Measurements from ENCODE around the gene FTSJ3.
A peak's percentile ranks its signal among the peaks of the same experiment; 100 is the strongest.
"Not testable (repeated sequence)": the region's sequence is repeated elsewhere in the genome, so short reads cannot be mapped to it uniquely, and the experiment has no call there.

FTSJ3 gene, protein sequence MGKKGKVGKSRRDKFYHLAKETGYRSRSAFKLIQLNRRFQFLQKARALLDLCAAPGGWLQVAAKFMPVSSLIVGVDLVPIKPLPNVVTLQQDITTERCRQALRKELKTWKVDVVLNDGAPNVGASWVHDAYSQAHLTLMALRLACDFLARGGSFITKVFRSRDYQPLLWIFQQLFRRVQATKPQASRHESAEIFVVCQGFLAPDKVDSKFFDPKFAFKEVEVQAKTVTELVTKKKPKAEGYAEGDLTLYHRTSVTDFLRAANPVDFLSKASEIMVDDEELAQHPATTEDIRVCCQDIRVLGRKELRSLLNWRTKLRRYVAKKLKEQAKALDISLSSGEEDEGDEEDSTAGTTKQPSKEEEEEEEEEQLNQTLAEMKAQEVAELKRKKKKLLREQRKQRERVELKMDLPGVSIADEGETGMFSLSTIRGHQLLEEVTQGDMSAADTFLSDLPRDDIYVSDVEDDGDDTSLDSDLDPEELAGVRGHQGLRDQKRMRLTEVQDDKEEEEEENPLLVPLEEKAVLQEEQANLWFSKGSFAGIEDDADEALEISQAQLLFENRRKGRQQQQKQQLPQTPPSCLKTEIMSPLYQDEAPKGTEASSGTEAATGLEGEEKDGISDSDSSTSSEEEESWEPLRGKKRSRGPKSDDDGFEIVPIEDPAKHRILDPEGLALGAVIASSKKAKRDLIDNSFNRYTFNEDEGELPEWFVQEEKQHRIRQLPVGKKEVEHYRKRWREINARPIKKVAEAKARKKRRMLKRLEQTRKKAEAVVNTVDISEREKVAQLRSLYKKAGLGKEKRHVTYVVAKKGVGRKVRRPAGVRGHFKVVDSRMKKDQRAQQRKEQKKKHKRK

GRCh38 chr17:63827002-63827800 is at the start of gene FTSJ3, which contains the start of gene PSMC5:
Gene FTSJ3 (minus strand): TSS chr17:63827663. CDS start chr17:63826902, 761 bp downstream.
Gene PSMC5 (plus strand): TSS chr17:63827431. CDS start chr17:63827491, 60 bp downstream.
- peak; percentile 91 to 92 for DNase-seq (ENCODE audit: low read depth in 2 of 2)

DNA sequence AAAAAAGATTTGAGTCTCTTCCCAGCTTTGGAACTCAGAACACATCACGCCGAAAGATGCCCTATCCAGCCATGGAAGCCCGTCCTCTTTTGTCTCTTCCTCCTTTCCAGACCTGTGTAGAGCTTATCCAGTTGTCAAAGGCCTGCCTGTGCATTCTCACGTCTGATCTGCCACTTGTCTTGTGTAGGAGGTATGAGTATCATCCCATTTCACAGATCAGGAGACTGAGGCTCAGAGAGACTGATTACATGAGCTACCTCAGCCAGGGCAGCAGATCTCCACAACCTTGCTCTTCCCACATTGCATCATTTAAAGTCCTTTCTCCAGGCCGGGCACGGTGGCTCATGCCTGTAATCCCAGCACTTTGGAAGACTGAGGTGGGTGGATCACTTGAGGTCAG is 47.2 kb upstream of the FTSJ3 start:
- DNase-seq (ENCODE audit: low read depth in 2 of 2), result not testable (repeated sequence)

DNA sequence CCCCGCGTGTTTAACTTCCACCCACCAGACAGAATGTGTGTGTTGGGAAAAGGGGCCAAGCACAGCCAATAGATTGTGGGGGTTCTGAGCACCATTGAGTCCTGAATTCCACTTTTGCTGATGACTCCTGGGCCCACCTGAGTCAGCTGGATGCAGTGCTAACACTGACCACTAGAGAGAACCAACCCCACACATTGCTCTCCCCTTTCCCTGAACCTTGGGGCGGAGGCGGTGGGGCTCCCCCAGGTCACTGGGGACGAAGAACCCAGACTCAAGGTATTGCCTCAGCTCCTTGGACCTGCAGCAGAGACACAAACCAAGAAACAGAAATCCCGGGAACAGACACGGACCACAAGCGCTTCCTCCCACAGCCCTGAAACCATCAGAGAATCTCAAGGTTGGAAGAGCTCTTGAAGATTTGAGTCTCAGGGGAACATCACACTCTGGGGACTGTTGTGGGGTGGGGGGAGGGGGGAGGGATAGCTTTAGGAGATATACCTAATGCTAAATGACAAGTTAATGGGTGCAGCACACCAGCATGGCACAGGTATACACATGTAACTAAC is 46.7 kb upstream of the FTSJ3 start:
- DNase-seq (ENCODE audit: low read depth in 2 of 2), result not testable (repeated sequence)

GRCh38 chr17:63873577-63873976 is 46.1 kb upstream of the FTSJ3 start, which contains the start of gene CSH2:
Gene CSH2 (minus strand): TSS chr17:63873677. CDS start chr17:63873614, 63 bp downstream.
- DNase-seq (ENCODE audit: low read depth in 2 of 2), result not testable (repeated sequence)

DNA sequence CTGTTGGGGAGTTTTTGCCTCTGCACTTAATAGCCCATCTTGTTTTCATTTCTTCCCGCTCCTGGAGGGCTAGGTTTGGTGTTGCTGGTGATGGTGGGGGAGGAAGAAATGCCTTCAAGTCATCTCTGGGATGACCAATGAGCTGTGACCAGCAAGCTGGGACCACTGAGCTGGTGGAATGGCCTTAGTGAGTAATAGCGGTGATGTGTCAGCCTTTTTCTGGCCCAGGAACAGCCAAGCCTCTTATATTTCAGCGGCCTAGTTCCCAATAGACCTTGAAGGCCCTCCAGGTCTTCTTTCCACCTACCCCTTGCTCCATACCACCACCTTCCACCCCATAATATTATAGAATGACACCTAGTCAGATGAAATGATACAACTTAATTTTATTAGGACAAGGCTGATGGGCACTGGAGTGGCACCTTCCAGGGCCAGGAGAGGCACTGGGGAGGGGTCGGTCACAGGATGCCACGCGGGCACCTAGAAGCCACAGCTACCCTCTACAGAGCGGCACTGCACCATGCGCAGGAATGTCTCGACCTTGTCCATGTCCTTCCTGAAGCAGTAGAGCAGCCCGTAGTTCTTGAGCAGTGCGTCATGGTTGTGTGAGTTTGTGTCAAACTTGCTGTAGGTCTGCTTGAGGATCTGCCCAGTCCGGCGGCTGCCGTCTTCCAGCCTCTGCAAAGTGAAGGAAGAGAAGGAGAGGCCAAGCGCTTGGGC is 44.3 kb upstream of the FTSJ3 start:
- not testable (repeated sequence) for DNase-seq (ENCODE audit: low read depth in 2 of 2)

DNA sequence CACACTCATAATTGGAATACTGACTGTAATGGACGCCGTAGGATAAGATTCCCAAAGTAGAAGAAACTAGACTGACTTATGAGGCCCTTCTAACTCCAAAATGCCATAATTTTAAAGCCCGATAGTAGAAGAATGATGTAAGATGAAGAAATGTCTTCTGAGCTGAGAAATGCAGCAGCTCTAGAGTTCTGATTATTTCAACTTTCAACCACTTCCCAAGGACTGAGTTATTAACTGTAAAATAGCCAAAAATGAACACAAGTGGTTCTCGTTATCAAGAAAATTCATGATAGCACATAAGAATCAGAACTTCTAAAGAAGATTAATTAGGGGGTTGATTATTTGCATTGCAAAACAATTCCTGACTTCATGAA is 42.8 kb upstream of the FTSJ3 start:
- not testable (repeated sequence) for DNase-seq (ENCODE audit: low read depth in 2 of 2)

GRCh38 chr17:63869491-63870291 is 42.2 kb upstream of the FTSJ3 start:
- DNase-seq (ENCODE audit: low read depth in 2 of 2), result not testable (repeated sequence)

DNA sequence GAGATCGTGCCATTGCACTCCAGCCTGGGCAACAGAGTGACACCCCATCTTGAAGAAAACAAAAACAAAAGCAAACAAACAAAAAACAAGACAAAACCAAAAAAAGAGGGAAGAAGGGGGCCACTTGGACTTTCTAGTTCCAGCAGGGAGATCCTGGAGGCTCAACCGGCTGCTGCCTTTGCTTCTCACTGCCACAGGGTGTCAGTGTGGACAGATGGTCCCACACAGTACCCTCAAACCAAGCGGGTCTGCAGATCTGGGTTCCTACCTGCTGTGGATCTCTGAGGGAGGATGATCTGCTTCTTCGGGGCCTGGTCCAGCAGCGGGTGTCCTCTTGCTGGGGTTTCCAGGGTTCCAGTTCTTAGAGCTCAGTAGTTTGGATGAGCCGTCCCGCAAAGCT is 39.2 kb upstream of the FTSJ3 start:
- DNase-seq (ENCODE audit: low read depth in 2 of 2), result not testable (repeated sequence)

DNA sequence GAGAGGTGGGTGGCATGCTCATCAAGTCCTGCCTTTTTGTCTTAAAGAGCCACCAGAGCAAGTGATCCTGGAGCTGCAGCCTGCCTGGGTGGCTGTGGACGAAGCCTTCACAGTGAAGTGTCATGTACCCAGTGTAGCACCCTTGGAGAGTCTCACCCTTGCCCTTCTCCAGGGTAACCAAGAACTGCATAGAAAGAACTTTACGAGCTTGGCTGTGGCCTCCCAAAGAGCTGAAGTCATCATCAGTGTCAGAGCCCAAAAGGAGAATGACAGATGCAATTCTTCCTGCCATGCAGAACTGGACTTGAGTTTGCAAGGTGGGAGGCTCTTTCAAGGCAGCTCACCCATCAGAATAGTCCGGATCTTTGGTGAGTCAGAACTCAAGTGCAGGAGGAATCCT is 31.8 kb upstream of the FTSJ3 start:
- no peak for DNase-seq (ENCODE audit: low read depth in 2 of 2)

- not testable (repeated sequence) for DNase-seq (ENCODE audit: low read depth in 2 of 2)
Observed at GRCh38 chr17:63856425-63856824, 29.0 kb upstream of the FTSJ3 start.

GRCh38 chr17:63855185-63855584 is 27.7 kb upstream of the FTSJ3 start:
- no peak for DNase-seq (ENCODE audit: low read depth in 2 of 2)

DNA sequence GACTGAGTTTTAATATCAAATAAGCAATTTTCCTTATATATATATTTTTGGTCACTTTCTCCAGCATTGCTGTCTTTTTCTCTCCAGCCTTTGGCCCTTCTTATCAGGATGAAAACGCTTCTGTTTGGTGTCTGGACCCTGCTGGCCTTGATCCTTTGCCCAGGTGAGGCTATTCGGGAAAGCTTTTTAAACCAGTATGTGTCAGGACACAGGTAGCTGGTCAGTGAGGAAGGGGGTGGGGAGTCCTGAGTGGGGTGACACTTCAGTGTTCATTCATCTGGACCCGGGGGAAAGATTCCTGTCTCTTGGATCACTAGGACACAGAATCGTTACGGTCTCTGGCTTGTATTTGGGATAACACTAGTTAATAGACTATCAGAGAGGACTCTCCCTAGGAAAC is 27.2 kb upstream of the FTSJ3 start:
- no peak for DNase-seq (ENCODE audit: low read depth in 2 of 2)

DNA sequence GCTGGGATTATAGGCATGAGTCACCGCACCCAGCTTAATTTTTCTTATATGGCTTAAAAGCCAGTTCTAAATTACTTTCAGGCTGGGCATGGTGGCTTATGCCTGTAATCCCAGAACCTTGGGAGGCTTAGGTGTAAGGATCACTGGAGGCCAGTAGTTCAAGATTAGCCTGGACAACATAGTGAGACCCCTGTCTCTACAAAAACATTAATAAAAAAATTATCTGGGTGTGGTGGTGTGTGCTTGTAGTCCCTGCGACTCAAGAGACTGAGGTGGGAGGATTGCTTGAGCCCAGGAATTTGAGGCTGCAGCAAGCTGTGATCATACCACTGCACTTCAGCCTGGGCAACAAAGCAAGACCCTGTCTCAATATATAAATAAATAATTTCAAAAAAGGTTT is 25.8 kb upstream of the FTSJ3 start:
- DNase-seq (ENCODE audit: low read depth in 2 of 2), result no peak

DNA sequence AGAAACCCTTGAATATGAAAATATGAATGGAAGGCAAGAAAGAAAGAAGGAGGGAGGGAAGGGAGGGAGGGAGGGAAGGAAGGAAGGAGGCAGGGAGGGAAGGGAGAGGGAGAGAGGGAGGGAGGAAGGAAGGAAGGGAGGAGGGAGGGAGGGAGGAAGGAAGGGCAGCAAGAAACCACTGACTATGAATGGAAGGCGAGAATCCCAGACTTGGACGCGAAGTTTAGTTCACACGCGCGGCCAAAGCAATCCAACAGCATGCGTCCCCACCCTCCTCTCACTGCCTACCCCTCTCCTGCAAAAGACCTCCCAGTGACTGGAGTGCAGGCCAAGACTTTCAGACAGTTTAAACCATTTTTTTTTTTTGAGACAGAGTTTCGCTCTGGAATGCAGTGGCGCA is 22.9 kb upstream of the FTSJ3 start:
- no peak for DNase-seq (ENCODE audit: low read depth in 2 of 2)

DNA sequence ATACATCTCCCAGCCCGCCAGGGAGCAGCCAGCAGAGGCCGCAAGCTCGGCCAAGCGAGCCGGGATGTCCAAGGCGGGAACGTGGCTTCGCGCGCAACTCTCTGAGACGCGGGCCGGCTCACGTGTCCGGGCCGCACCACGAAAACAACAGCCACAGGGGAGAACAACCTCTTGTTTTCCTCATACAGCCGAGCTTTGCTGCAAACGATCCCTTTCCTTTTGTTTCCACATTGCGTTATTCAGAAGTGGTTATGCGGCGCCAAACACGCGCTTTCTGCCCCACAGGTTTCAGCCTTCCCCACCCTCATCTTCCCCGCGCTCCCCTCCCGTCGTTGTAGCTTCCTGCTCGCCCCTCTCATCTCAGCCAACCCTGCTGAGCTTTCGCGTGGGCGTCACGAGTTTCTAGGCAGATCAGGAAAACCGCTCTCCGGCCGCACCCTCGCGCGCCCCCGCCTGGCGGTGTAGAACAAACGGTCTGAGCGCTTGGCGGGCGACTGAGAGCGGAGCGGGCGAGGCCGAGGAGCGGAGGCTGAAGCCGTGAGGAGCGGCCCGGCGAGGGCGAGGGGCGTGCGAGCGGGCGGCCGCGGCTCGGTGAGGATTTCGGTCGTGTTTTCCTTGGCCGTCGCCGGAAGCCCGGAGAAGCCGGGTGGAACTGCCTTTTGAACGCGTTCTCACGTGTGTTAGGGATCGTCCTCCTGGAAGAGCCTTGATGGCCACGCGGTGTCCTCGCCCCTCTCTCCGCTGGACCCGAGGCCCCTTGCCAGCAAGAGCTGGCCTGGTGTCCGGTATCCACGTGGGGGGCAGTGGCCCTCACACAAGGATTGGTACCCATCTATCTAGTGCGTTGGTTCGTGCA is 21.6 kb upstream of the FTSJ3 start:
- peak; percentile 96 to 97 for DNase-seq (ENCODE audit: low read depth in 2 of 2)

DNA sequence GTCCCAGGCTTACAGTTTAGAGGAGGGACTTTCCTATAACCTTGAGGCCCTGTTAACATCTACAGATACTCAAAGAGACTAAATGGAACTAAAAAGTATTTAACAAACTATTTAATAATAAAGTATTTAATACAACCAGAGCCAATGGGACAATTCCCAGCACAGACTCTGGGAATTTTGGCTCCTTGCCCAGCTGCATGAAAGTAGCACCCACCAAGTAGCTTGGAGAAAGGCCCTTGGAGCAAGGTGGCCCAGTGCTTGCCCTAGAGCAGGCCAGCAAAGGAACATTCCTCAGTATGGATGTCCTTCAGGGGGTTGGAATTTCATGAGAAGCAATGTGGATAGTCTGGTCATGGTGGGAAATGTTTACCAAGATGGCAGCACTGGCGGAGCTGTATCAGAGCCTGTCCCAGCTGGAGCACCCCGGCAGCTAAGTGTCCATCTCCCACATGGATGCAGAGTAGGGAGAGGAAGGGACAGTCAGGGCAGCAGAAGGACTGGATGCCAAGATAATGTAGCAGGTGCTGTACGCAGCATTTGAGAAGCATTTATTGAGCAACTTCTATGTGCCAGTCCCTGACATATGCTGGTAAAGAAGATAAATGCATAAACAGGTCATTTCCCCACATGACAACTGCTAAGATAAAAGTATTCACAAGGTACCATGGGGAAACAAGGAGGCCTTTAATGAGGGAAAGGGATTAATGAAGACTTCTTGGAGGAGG is 20.2 kb upstream of the FTSJ3 start:
- no peak for DNase-seq (ENCODE audit: low read depth in 2 of 2)

DNA sequence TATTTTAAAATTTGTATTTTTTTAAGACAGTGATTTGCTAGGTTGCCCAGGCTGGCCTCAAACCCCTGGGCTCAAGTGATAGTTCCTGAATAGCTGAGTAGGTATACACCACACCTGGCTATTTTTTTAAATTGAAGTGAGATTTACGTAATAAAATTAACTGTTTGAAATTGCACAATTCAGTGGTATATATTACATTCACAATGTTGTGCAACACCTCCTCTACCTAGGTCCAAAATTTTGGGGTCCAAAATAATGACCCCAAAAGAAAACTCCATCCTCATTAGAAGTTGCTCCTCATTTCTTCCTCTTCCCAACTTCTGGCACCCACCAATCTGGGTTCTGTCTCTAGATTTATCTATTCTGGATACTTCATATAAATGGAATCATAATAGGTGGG is 18.0 kb upstream of the FTSJ3 start:
- no peak for DNase-seq (ENCODE audit: low read depth in 2 of 2)

Measured in stimulated activated CD4-positive, alpha-beta T cell treated with anti-CD3 and anti-CD28 coated beads, Interleukin-15, amount 100 ng/mL, for 48 hours (primary cell).